Activated CD8-positive, alpha-beta memory T cell treated with anti-CD3 and anti-CD28 coated beads for 1 hour (primary cell): ENCODE data around the gene CNTNAP2.
"Not testable (repeated sequence)": the region's sequence is repeated elsewhere in the genome, so short reads cannot be mapped to it uniquely, and the experiment has no call there.

ENCODE experiments used
- DNase-seq, 2 donors: peaks; one replicate each; pipeline ENCODE4 v3.0.0-alpha.2; 2020; ENCODE audit warnings: low read depth in 1 of 2; ENCODE audit errors: extremely low read depth in 1 of 2

CNTNAP2 gene

GRCh38 chr7:148037044-148037443 lies 1920.4 kb downstream of the CNTNAP2 start:
- no peak for DNase-seq

- DNase-seq = no peak
These were observed 1924.6 kb downstream of the CNTNAP2 start for GRCh38 chr7:148041156-148041555.

GRCh38 chr7:148042935-148043631 lies 1926.5 kb downstream of the CNTNAP2 start:
- DNase-seq = no peak

- no peak for DNase-seq
These were observed 1927.6 kb downstream of the CNTNAP2 start for GRCh38 chr7:148044173-148044572.

GRCh38 chr7:148045521-148045920 lies 1928.9 kb downstream of the CNTNAP2 start:
- DNase-seq = no peak

GRCh38 chr7:148049068-148049467 lies 1932.5 kb downstream of the CNTNAP2 start:
- no peak for DNase-seq

- no peak for DNase-seq
These were observed 1934.0 kb downstream of the CNTNAP2 start for GRCh38 chr7:148050492-148051158.

- DNase-seq = no peak
These were observed 1939.8 kb downstream of the CNTNAP2 start for GRCh38 chr7:148056406-148056805.

- DNase-seq = no peak
These were observed 1941.5 kb downstream of the CNTNAP2 start for GRCh38 chr7:148058092-148058491.

GRCh38 chr7:148058753-148059152 lies 1942.2 kb downstream of the CNTNAP2 start:
- DNase-seq = no peak

- DNase-seq = no peak
These were observed 1944.1 kb downstream of the CNTNAP2 start for GRCh38 chr7:148060724-148061123.

- not testable (repeated sequence) for DNase-seq
These were observed 1961.5 kb downstream of the CNTNAP2 start for GRCh38 chr7:148078111-148078510.

- no peak for DNase-seq
These were observed 1962.8 kb downstream of the CNTNAP2 start for GRCh38 chr7:148079206-148080080.

- no peak for DNase-seq
These were observed 1966.8 kb downstream of the CNTNAP2 start for GRCh38 chr7:148083448-148083847.

GRCh38 chr7:148084138-148084537 lies 1967.5 kb downstream of the CNTNAP2 start:
- DNase-seq = no peak

- DNase-seq = no peak
These were observed 1975.3 kb downstream of the CNTNAP2 start for GRCh38 chr7:148091882-148092281.

- DNase-seq = no peak
These were observed 1977.0 kb downstream of the CNTNAP2 start for GRCh38 chr7:148093375-148094166.

GRCh38 chr7:148095066-148095465 lies 1978.5 kb downstream of the CNTNAP2 start:
- DNase-seq = no peak

GRCh38 chr7:148104136-148104716 lies 1987.6 kb downstream of the CNTNAP2 start:
- DNase-seq = no peak

- DNase-seq = no peak
These were observed 1988.3 kb downstream of the CNTNAP2 start for GRCh38 chr7:148104924-148105323.
